ENCODE data around the gene DENND10.
"Not testable (repeated sequence)": the region's sequence is repeated elsewhere in the genome, so short reads cannot be mapped to it uniquely, and the experiment has no call there.

The DENND10 gene

DNA sequence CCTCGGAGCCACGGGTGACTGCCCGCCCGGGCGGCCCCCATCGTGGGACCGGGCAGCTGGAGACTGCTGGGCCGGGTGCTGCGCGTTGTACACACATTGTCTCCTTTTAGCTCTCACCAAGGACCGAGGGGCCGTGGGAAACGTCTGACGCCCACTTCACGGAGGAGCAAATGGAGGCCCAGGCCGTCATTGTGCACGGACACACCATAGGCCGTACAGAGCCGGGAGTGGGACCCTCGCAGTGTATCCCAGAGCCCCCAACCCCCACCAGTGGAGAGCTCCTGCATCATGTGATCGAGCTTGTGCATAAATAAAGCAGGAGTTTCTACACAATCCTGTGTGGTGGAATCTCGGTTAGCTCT is 722 bp downstream of the DENND10 start (continued):
- TF ChIP-seq ESRRG (CRISPR knock-in tag; IDR thresholded peaks at IDR 0.05) (no peak), GLIS3 (CRISPR knock-in tag; IDR thresholded peaks at IDR 0.05) (no peak)

GRCh38 chr10:119105155-119105554 is 1.2 kb downstream of the DENND10 start:
- no peak for TF ChIP-seq TCF4 (CRISPR knock-in tag; IDR thresholded peaks at IDR 0.05; ENCODE audit: borderline replicate concordance)
- no peak for ATAC-seq

- not testable (repeated sequence) for ATAC-seq
Observed at GRCh38 chr10:119105899-119106298, 2.0 kb downstream of the DENND10 start.

DNA sequence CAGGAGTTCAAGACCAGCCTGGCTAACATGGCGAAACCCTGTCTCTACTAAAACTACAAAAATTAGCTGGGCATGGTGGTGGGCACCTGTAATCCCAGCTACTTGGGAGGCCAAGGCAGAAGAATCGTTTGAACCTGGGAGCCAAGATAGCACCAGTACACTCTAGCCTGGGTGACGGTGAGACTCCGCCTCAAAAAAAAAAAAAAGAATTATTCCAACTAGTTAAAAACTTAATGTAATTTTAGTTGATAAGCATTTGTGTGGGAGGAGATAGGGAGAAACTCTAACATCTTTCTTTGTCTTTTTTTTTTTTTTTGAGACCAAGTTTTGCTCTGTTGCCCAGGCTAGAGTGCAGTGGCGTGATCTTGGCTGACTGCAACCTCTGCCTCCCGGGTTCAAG is 3.2 kb downstream of the DENND10 start:
- not testable (repeated sequence) for ATAC-seq

GRCh38 chr10:119107771-119108170 is 3.9 kb downstream of the DENND10 start:
- not testable (repeated sequence) for ATAC-seq

GRCh38 chr10:119112056-119112455 is 8.1 kb downstream of the DENND10 start:
- ATAC-seq = no peak
- TF ChIP-seq ZNF70 (CRISPR knock-in tag; IDR thresholded peaks at IDR 0.05) (no peak), ZNF8 (CRISPR knock-in tag; IDR thresholded peaks at IDR 0.05) (no peak), ZFP30 (CRISPR knock-in tag; IDR thresholded peaks at IDR 0.05) (no peak), GLIS3 (CRISPR knock-in tag; IDR thresholded peaks at IDR 0.05) (no peak), PPARA (CRISPR knock-in tag; IDR thresholded peaks at IDR 0.05; ENCODE audit: borderline replicate concordance) (no peak), ARNTL (CRISPR knock-in tag; IDR thresholded peaks at IDR 0.05; ENCODE audit: borderline replicate concordance, low read depth) (no peak), TSHZ2 (CRISPR knock-in tag; IDR thresholded peaks at IDR 0.05) (no peak), TCF4 (CRISPR knock-in tag; IDR thresholded peaks at IDR 0.05; ENCODE audit: borderline replicate concordance) (no peak), ISL1 (CRISPR knock-in tag; IDR thresholded peaks at IDR 0.05) (no peak), RARB (CRISPR knock-in tag; IDR thresholded peaks at IDR 0.05) (no peak), BACH2 (CRISPR knock-in tag; IDR thresholded peaks at IDR 0.05; ENCODE audit: borderline replicate concordance) (no peak), ZC3H10 (CRISPR knock-in tag; IDR thresholded peaks at IDR 0.05) (no peak)

DNA sequence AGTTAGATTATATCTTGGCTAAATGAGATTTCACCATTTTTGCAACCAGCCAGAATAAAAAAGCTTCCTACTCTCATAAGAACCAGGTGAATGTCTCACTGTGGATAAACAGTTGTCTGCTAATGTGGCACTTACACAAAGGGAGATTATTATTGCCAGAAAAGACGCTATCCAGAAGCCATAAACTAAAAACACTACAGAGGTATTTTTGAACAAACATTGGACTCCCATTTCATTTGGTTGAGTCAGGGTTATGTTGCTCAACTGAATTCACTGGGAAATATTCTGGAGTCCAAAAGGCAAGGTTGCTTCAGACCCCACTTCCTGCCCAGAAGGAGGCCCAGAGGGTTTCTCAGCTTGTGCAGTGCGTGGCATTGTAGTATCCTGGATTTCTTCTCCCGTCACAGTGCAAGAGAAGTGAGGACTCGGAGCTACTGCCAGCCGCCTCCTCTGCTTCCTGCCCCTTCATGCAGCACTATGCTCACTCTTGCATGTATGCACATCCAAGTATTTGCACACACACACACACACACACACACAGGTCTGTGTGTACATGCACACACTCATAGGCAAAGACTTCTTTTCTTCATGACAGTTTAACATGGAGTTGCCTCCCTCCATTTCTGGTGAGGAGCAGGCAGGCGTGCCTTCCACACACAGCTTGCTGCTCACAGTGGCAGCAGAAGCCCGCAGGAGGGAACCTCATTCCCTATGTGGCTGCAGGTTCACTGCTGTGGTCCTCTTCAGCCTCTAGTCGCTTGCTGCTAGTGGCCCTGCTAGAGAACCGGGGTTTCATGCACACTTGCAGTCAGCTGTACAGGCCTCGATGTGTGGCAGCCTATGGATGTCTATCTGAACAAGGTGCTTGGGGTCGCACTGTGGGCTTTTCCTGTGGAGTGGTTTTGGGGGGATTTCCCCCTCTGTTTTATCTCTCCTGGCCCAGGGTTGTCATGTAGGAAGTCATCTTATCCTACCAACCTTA is 10.1 kb downstream of the DENND10 start:
- TF ChIP-seq ESRRG (CRISPR knock-in tag; IDR thresholded peaks at IDR 0.05) (no peak), TOX (CRISPR knock-in tag; IDR thresholded peaks at IDR 0.05; ENCODE audit: borderline replicate concordance) (no peak), ISL1 (CRISPR knock-in tag; IDR thresholded peaks at IDR 0.05) (peak; percentile 22; the same call in 1 of the 2 replicates)
- ATAC-seq = no peak

DNA sequence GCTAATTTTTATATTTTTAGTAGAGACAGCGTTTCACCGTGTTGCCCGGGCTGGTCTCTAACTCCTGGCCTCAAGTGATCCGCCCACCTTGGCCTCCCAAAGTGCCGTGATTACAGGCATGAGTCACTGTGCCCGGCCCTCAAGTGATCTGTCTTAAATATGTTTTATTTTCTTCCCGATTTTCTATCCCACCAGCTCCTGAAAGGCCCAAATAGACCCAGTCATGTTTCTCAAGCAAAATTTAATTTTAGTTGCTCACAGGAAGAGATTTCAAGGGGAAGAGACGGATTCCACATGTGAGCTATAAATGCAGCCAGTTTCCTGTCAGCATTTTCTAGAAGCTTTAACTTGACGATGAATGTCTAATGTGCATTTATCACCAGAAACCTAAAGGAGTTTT is 12.0 kb downstream of the DENND10 start:
- no peak for ATAC-seq
- no peak for TF ChIP-seq ISL1 (CRISPR knock-in tag; IDR thresholded peaks at IDR 0.05)
- TF ChIP-seq BACH2 (CRISPR knock-in tag; IDR thresholded peaks at IDR 0.05; ENCODE audit: borderline replicate concordance) = no peak
- TF ChIP-seq ZFP30 (CRISPR knock-in tag; IDR thresholded peaks at IDR 0.05) = no peak
- no peak for TF ChIP-seq ZC3H10 (CRISPR knock-in tag; IDR thresholded peaks at IDR 0.05)
- no peak for TF ChIP-seq SNAI2 (CRISPR knock-in tag; IDR thresholded peaks at IDR 0.05)
- TF ChIP-seq POU6F1 (CRISPR knock-in tag; IDR thresholded peaks at IDR 0.05; ENCODE audit: borderline replicate concordance, low read depth) = no peak
- no peak for TF ChIP-seq RARB (CRISPR knock-in tag; IDR thresholded peaks at IDR 0.05)
- no peak for TF ChIP-seq TCF4 (CRISPR knock-in tag; IDR thresholded peaks at IDR 0.05; ENCODE audit: borderline replicate concordance)
- TF ChIP-seq TOX (CRISPR knock-in tag; IDR thresholded peaks at IDR 0.05; ENCODE audit: borderline replicate concordance) = no peak
- no peak for TF ChIP-seq ZNF8 (CRISPR knock-in tag; IDR thresholded peaks at IDR 0.05)
- no peak for TF ChIP-seq ARNTL (CRISPR knock-in tag; IDR thresholded peaks at IDR 0.05; ENCODE audit: borderline replicate concordance, low read depth)
